GM12872 (cell line): ENCODE measurements around the gene TRNAU1AP.
A peak's percentile ranks its signal among the peaks of the same experiment; 100 is the strongest.

ENCODE experiments used
- TF ChIP-seq, protein P1 (sequence below): IDR thresholded peaks from 3 replicates; pipeline ENCODE4 v1.5.1; 2011; ENCODE audit warnings: low read depth, mild to moderate bottlenecking, low read length, moderate library complexity; ENCODE audit not compliant: insufficient read depth

Gene TRNAU1AP

DNA sequence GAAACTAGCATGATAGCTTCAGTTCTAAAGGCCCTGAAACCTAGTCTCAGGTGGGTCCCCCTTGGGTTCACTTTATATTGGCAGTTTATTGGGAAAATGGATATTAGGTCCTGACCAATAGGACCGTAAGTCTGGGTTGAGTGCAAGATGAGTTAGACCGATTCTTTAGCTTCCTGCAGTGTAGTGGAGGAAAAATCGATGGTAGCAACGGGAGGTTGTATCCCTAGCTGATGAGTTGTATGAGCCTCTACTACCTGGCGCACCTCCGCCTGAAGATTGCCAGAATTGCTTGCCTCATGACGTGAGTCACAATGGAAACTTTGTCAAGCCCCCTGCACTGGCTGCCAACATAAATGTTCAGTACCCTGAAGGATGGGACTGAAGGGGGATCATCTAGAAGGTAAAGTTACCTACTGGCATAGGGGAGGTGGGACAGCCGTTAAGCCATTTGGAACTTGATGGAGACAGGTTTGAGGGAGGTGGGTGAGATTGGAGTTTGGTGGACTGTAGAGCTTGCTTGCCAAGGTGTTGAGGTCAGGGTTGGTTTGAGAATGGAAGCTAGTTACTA, 43.1 kb upstream of the TRNAU1AP start:
- TF ChIP-seq, protein P1, sequence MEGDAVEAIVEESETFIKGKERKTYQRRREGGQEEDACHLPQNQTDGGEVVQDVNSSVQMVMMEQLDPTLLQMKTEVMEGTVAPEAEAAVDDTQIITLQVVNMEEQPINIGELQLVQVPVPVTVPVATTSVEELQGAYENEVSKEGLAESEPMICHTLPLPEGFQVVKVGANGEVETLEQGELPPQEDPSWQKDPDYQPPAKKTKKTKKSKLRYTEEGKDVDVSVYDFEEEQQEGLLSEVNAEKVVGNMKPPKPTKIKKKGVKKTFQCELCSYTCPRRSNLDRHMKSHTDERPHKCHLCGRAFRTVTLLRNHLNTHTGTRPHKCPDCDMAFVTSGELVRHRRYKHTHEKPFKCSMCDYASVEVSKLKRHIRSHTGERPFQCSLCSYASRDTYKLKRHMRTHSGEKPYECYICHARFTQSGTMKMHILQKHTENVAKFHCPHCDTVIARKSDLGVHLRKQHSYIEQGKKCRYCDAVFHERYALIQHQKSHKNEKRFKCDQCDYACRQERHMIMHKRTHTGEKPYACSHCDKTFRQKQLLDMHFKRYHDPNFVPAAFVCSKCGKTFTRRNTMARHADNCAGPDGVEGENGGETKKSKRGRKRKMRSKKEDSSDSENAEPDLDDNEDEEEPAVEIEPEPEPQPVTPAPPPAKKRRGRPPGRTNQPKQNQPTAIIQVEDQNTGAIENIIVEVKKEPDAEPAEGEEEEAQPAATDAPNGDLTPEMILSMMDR: no peak

DNA sequence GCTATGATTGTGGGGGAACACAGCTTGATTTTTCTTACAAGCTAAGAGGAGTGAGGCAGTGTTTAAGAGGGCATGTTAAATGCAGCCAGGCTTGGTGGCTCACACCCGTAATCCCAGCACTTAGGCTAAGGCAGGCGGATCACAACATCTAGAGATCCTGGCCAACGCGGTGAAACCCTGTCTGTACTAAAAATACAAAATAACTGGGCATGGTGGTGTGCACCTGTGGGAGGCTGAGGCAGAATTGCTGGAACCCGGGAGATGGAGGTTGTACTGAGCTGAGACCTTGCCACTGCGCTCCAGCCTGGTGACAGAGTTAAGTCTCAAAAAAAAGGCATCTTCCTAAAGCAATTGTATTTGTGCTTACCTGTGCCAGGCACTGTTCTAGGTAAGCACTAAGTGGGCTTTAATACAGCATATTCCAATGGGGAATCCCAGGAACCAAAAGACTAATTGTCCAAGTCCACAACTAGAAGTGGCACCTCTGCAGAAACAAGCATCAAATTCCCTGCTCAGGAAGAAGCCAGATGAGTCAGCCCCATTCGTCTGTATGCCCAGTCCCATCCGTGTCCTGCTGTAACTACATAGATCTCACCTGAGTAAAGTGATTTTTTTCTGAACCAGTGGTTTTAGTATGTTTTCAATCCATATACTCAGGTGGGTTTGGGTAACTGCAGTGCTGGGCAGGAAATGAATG, 42.5 kb upstream of the TRNAU1AP start:
- TF ChIP-seq, protein P1: no peak

DNA sequence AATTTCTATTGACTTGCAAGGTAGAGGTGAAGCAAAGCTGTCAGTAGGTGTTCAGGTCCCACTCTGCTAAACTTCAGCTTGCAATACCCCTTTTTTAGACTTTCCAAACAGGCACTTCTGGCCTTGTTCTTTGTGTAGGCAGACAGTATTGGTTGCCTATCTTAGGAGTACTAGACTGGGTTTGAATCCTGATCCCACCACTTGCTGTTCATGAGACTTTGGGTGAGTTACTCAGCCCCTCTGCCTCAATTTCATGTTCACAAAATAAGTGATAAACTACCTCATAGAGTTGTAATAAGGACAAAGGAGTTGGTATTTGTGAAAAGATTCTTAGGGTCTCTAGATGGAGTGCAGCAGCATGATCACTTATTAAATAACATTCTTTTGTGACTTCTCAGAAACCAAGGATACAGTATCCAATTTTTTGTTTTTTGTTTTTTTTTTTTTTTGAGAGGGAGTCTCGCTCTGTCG, 41.9 kb upstream of the TRNAU1AP start:
- TF ChIP-seq, protein P1: no peak

DNA sequence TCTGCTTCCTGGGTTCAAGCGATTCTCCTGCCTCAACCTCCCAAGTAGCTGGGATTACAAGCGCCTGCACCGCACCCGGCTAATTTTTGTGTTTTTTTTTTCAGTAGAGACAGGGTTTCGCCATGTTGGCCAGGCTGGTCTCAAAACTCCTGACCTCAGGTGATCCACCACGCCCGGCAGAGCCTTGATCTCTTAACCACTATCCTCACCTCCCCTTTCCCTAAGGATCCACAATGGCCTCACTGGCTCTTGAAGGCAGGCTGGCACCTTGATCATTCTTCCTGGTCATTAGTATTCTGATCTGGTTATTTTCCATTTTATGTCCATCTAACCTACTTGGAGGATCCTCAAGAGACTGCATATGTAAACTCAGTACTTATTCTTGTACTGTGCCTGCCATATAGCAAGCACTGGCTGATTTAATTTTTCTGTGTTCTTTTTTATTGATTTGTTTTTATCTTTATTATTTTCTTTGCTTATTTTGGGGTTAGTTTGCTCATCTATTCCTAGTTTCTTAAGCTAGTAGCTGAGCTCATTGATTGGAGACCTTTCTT, 40.8 kb upstream of the TRNAU1AP start:
- TF ChIP-seq, protein P1: no peak

DNA sequence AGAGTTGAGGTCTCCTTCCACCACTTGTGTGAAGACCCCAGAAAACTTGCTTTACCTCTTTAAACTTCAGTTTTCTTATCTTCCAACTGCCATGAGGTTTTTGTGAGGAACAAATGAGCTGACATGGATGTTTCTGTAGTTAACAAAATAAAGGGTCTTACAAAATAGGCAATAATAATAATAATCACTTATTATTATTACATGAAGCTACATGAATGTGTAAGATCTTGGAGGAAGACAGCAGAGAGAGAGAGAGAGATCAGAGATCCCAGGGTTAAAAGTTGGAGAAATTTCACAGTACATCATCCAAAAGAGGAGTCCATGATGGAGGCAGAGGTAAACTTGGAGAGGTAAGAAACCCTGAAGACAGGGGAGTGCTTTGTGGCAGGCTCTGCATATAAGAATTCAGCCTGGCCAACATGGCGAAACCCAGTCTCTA, 36.3 kb upstream of the TRNAU1AP start:
- TF ChIP-seq, protein P1: no peak

DNA sequence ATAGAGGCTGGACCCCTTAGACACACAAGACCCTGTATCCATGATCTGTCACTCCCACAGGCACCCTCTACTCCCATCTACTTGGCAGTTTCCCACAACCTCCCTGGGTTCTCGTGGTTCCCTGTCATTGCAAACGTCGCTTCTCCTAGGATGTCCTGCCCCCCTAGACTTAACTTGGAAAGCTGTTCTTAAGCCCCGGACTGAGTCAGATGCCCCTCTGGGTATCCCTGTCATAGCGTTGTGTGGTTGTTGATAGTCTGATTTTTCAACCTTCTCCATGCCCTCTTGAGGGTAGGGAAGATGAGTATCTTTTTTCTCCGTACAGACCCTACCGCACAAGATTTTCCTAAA, 35.3 kb upstream of the TRNAU1AP start:
- TF ChIP-seq, protein P1: no peak

DNA sequence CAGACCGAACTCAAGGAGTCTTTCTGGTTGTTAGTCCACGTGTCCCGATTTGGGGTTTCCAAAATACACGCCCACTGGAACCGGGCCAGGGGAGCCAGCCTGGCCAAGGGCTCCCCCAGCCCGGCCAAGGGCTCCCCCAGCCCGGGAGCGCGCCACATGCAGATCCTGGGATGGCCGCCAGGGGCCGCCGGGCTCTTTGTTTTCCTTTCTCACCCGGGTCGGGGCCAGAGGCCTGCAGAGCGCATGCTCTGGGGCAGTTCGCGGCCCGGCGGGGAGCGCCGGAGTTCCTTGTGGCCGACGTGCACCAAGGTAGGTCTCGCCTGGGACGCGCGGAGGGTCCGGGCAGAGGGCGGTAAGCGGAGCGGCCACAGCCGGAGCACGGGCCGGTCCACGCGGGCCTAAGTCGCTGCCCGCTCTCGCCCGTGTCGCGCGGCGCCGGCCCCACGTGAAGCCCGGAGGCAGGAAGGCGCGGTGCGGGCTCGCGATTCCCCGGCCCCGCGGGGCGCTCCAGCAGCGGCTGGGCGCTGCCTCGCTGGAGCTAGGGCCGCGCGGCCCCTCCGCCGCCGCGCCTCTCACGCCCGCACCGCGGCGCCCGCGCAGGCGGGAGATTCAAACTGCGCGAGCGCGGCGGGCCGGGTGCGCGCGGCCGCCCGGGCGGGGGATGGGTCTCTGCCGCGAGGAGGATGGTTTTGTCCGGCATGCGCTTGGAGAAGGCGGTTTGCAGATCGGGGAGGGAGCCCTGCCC, 34.7 kb upstream of the TRNAU1AP start:
- TF ChIP-seq, protein P1: peak; percentile 94
